Brain microvascular endothelial cell (primary cell): ENCODE measurements around the gene RAB3D.

Experiments
- DNase-seq: peaks from one replicate; pipeline ENCODE4 v3.0.0-alpha.2; 2020
- H3K27ac ChIP-seq: fragments of 250-450 bp; sonication (Bioruptor Pico); 2 replicates; pipeline ENCODE4 v1.5.1; 2020; ENCODE audit warnings: mild to moderate bottlenecking, moderate library complexity
- H3K27me3 ChIP-seq: fragments of 250-450 bp; sonication (Bioruptor Pico); replicated peaks from 2 replicates; pipeline ENCODE4 v1.5.1; 2020; ENCODE audit warnings: mild to moderate bottlenecking
- H3K36me3 ChIP-seq: fragments of 250-450 bp; sonication (Bioruptor Pico); replicated peaks from 2 replicates; pipeline ENCODE4 v1.5.1; 2020; ENCODE audit warnings: mild to moderate bottlenecking
- H3K4me3 ChIP-seq: 2 replicates; pipeline ENCODE4 v1.5.1; 2011; ENCODE audit warnings: low read depth, mild to moderate bottlenecking, control low read depth, low read length, moderate library complexity
- CTCF ChIP-seq: IDR thresholded peaks from 2 replicates; pipeline ENCODE4 v1.5.1; 2011; ENCODE audit warnings: low read depth, mild to moderate bottlenecking, moderate library complexity, low read length, control low read depth, inconsistent platforms; ENCODE audit errors: missing control alignments
- in situ Hi-C: cut with HindIII; loops from 2 replicates; pipeline ENCODE4 v1.10.0; 2017; ENCODE audit warnings: low sequenced_read_pairs, low pct_ligation_motif_present

RAB3D gene

GRCh38 chr19:11306337-11306736, 33.1 kb downstream of the RAB3D start:
- no peak for TF ChIP-seq CTCF
- Histone ChIP-seq H3K27ac (no peak overlapping the region), H3K36me3 (no peaks in the 10 kb centered on the region), H3K27me3 (no peaks in the 10 kb centered on the region), H3K4me3 (no peak overlapping the region)
- in situ Hi-C loops = no loop called here
- DNase-seq = no peak

- TF ChIP-seq CTCF = no peak
- in situ Hi-C loops = no loop called here
- Histone ChIP-seq H3K27ac (no peak overlapping the region), H3K4me3 (no peak overlapping the region), H3K36me3 (no peaks in the 10 kb centered on the region), H3K27me3 (no peaks in the 10 kb centered on the region)
- DNase-seq = no peak
These were observed 34.5 kb downstream of the RAB3D start for GRCh38 chr19:11304936-11305335.

- no peak for TF ChIP-seq CTCF
- in situ Hi-C loops = no loop called here
- Histone ChIP-seq H3K27me3 (no peaks in the 10 kb centered on the region), H3K4me3 (no peak overlapping the region), H3K27ac (no peak overlapping the region), H3K36me3 (no peaks in the 10 kb centered on the region)
- DNase-seq = no peak
These were observed 38.7 kb downstream of the RAB3D start for GRCh38 chr19:11300811-11301120.

- Histone ChIP-seq H3K27me3 (no peaks in the 10 kb centered on the region), H3K36me3 (no peaks in the 10 kb centered on the region), H3K4me3 (no peak overlapping the region), H3K27ac (no peak overlapping the region)
- in situ Hi-C loops = no loop called here
- no peak for TF ChIP-seq CTCF
- no peak for DNase-seq
These were observed 39.3 kb downstream of the RAB3D start for GRCh38 chr19:11299946-11300810.

- H3K27me3 ChIP-seq = no peaks in the 10 kb centered on the region
- in situ Hi-C loops = no loop called here
- no peaks in the 10 kb centered on the region for H3K36me3 ChIP-seq
- no peak for DNase-seq
- no peak for TF ChIP-seq CTCF
- H3K4me3 ChIP-seq = no peak overlapping the region
- H3K27ac ChIP-seq = no peak overlapping the region
These were observed 43.2 kb downstream of the RAB3D start for GRCh38 chr19:11296264-11296663.
